ENCODE measurements around the gene CES2.
A peak's percentile ranks its signal among the peaks of the same experiment; 100 is the strongest.
"Not testable (repeated sequence)": the region's sequence is repeated elsewhere in the genome, so short reads cannot be mapped to it uniquely, and the experiment has no call there.

Gene CES2

GRCh38 chr16:66979011-66979717 is 43.8 kb downstream of the CES2 start:
- no peak for DNase-seq (ENCODE audit: low read depth in 2 of 2)

GRCh38 chr16:66983033-66983432 is 47.7 kb downstream of the CES2 start:
- no peak for DNase-seq (ENCODE audit: low read depth in 2 of 2)

GRCh38 chr16:66984892-66985311 is 49.6 kb downstream of the CES2 start:
- peak; percentile 32 to 67 for DNase-seq (ENCODE audit: low read depth in 2 of 2)

- no peak for DNase-seq (ENCODE audit: low read depth in 2 of 2)
Measured at GRCh38 chr16:66986559-66986958, 51.2 kb downstream of the CES2 start.

DNA sequence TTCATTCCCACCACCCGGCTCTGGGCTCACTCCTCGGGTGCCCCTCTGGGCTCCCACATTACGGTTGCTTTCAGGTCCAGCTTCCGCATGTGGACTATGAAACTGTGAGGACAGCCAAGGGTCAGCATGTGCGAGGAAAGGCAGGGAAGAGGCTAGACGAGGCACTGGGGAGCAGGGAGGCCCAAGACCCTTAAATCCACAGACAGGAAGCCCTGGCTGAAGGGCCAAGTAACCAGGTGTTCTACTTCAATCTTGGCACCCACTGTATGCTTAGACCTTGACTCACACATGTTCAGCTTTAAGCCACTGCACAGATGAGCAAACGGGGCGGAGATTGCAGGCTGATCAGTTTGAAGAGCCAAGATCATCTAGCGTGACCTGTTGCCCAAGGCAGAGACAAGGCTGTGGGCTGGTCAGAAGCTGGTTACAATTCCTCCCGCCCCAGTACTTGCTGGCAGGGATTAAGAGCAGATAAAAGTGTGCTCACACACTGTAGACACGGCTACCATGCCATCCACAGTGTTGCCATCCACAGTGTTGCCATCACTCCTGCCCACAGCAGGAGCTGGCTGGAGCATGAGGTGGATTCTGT is 53.0 kb downstream of the CES2 start, which contains the start of gene CES4A:
CES4A (plus strand) TSS at position 393 of the 592 bp plus-strand sequence; CDS start at position 577, 184 bp downstream.
- no peak for DNase-seq (ENCODE audit: low read depth in 2 of 2)

- DNase-seq (ENCODE audit: low read depth in 2 of 2): no peak
Measured at GRCh38 chr16:66991545-66992077, 56.3 kb downstream of the CES2 start.

DNA sequence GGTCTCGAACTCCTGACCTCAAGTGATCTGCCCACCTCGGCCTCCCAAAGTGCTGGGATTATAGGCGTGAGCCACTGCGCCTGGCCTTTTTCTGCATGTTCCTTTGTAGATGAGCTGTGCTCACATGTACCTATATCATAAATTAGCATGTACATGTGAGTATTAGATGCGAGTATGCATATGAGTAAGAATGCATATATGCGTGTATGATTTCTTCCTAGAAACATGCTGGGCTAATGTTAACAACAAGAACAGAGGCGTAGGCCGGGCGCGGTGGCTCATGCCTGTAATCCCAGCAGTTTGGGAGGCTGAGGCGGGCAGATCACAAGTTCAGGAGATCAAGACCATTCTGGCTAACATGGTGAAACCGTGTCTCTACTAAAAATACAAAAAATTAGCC is 58.2 kb downstream of the CES2 start:
- DNase-seq (ENCODE audit: low read depth in 2 of 2): not testable (repeated sequence)

All from stimulated activated CD4-positive, alpha-beta T cell treated with anti-CD3 and anti-CD28 coated beads, Interleukin-12 subunit alpha, Interleukin-12 subunit beta, amount 100 ng/mL, for 24 hours (primary cell).